Superior temporal gyrus (tissue), 1 donor: ENCODE measurements around the gene TDRD7.

Experiments
- DNase-seq: peaks from one replicate; pipeline ENCODE4 v3.0.0-alpha.2; 2016; ENCODE audit errors: extremely low spot score

Gene TDRD7

GRCh38 chr9:97386733-97387503 lies 25.0 kb upstream of the TDRD7 start:
- DNase-seq: peak; percentile 82

DNA sequence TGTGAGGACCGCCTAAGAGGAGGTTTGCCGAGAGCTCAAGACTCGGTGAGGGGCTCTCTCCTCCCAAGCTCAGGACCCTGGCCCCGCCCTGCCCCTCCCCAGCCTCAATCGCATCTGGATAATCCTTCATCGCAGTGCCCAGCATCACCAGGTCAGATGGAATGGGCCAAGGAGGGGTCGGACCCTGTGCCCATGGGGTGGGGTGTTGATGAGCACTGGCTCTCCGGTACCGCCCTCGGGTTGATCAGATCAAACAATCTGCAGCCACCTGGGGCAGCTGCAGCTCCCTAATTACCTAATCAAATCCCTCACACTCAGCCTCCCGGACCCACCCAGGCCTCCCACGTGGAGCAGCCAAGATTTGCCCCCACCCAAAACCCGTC lies 24.4 kb upstream of the TDRD7 start:
- no peak for DNase-seq

DNA sequence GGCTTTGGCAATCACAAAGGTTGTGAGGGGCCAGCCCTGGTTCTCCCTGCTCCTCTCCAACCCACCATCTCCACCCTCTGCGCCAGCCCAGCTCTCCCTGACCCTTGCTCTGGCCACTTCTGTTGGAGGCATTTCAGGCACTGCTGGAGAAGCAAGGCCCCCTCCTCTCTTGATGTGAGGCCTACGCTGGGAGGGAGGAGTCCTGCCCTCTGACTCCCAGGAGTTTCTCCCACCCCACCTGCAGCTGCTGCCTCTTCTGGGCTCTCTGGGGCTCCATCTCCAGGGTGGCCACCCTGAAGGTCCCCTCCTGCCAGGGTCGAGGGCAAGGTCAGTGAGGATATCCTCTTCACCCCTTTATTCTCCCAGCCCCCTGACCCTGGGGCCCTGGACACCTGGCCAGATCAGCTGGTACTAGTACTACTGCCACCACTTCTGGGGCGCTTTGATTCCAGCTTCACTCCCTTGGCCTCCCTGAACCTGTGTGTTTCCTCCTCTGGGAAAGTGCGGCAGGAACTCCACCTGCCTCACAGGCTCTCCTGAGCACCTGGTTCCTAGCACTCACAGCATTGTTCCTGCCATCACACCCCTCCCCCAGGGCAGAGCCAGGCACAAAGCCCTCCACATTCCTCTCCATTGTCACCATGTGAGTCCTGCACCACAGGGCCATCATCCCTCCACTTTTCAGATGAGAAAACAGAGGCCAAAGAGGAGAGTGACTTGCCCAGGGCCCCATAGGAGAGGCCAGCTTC lies 23.8 kb upstream of the TDRD7 start:
- DNase-seq: no peak

- no peak for DNase-seq
Observed at GRCh38 chr9:97388721-97389238, 23.1 kb upstream of the TDRD7 start.

GRCh38 chr9:97389249-97389648 lies 22.6 kb upstream of the TDRD7 start:
- no peak for DNase-seq

DNA sequence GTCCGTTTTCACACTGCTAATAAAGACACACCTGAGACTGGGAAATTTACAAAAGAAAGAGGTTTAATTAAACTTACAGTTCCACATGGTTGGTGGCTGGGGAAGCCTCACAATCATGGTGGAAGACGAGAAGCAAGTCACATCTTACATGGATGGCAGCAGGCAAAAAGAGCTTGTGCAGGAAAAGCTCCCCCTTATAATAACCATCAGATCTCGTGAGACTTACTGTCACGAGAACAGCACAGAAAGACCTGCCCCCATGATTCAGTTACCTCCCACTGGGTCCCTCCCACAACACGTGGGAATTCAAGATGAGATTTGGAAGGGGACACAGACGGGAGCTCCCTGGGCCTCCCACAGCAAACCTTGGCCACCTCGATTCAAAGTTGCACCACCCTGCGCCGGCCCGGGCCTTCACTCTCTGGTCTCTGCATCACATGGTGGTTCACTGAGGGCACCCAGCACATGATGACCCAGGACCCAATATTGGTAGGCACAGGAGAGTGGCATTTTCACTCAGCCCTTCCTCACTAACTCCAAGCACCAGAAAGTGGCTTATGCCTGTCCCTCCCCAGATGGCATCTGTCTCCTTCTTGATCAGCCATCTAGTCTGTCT lies 21.0 kb upstream of the TDRD7 start:
- DNase-seq: no peak

DNA sequence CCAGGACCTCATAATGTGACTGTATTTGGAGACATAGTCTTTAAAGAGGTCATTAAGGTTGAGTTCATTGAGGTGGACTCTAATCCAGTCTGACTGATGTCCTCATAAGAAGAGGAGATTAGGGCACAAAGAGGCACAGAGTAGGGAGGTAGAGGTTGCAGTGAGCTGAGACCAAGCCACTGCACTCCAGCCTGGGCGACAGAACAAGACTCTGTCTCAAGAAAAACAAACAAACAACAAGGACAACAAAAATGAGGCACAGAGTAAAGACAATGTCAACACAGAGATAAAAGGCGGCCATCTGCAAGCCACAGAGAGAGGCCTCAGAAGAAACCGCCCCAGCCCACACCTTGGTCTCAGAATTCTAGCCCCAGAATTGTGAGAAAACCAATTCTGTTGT lies 17.0 kb upstream of the TDRD7 start:
- no peak for DNase-seq

DNA sequence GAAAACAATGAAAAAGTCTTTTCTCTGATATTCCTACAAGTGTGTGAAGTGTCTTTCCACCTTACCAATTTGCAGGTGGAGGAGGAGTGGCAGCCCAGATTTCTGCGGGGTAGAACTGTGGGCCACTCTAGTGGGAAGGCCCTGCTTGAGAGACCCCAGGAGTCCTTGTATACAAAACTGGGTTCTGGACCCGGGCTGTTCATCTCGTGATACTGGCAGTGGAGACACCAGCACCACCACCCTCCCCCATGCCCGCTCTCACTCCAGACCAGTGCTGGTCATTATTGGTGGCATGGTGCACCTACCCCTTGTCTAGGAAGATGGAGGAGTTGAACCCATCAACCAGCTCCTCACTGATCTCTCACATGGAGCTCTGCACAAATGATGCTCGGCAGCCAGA lies 16.2 kb upstream of the TDRD7 start:
- no peak for DNase-seq

DNA sequence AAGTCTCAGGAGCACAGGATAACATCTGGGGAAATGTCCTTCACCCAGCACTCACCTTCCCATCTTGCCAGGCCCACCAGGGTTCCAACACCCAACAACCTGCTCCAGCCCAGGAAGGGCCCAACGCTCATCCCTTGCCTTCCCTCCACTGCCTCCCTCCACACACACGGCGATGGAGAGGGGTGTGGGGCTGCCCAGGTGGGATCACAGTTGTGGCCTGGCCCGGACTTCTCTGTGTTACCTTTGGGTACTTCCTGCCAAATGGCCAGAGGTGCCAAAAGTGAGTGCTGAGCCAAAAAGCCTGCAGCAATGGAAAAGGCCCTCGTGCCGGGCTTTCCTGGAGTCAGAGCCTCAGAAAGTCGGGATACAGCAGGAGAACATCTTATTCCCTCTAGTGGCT lies 15.6 kb upstream of the TDRD7 start:
- DNase-seq: no peak

- DNase-seq: no peak
Observed at GRCh38 chr9:97397220-97397619, 14.7 kb upstream of the TDRD7 start.

- DNase-seq: peak; percentile 29
Observed at GRCh38 chr9:97398999-97399758, 12.7 kb upstream of the TDRD7 start.

- DNase-seq: no peak
Observed at GRCh38 chr9:97403746-97404316, 8.1 kb upstream of the TDRD7 start.

- no peak for DNase-seq
Observed at GRCh38 chr9:97405551-97405950, 6.3 kb upstream of the TDRD7 start.

DNA sequence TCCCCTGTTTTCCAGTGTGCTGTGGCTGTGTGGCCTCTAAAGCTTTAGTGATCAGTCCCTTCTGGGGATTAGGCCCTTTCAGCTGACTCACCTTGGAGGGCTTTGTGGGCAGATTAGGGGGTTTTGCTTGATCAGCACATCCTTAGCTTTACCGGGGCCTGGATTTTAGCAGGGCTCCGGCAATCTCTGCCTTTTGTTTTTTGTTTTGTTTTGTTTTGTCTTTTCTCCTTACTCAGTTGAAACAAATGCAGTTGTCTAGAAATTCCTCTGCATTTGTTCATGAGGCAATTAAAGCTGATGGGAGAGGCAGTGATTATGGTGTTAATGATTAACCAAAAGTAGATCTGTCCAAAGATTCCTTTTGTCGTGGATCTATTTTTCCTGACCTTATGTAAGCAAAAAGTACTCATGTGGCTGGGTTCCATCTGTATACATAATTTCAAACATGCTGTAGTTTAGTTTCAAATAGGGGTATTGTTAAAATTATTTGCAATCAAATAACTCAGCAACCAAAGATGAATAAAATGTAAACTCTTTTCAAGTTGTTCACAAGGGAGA lies 5.2 kb upstream of the TDRD7 start:
- no peak for DNase-seq

DNA sequence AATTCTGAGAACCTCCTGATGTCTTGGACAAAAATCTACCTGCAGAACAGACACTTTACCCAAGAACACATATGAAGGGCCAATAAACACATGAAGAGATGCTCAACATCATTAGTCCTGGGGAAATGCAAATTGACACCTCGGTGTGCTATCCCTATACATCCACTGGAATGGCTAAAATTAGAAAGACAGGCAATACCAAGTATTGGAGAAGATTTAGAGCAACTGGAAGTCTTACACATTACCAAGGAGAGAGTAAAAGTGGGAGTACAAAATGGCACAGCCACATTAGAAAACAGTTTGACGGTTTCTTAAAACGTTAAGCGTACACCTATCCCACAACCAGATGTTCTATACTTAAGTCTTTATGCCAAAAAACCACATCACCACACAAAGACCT lies 3.3 kb upstream of the TDRD7 start:
- no peak for DNase-seq

DNA sequence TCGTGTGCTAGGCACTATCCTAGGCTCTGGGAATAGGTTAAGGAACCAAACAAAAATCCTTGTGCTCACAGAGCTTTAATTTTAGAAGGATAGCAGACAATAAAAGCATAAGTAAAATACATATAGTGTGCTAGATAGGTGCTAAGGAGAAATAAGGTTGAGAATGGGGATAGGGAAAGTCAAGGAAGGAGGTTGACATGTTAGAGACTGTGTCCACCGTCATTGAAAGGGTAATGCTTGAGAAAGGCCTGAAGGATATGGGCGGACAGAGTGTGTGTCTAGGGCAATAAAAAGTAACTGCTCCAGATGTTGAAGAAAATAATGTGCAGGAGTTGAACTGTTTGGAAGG lies 482 bp upstream of the TDRD7 start:
- DNase-seq: peak; percentile 12

GRCh38 chr9:97412626-97413385 lies 910 bp downstream of the TDRD7 start:
- peak; percentile 63 for DNase-seq

GRCh38 chr9:97413462-97413861 lies 1.6 kb downstream of the TDRD7 start:
- no peak for DNase-seq

GRCh38 chr9:97415146-97415545 lies 3.2 kb downstream of the TDRD7 start:
- no peak for DNase-seq

GRCh38 chr9:97418880-97419279 lies 7.0 kb downstream of the TDRD7 start:
- no peak for DNase-seq
